IMR-90 (cell line): Measurements from ENCODE around the gene GABRB3. TPM values are rescaled to one million over a fixed set of nuclear protein-coding genes. Genes with fewer than 3 reads are reported as not detected.

Experiments
- ATAC-seq: fragments of 200-7000 bp; cut with Tn5 transposase; 2 replicates; pipeline ENCODE4 v1.9.1; 2020; ENCODE audit warnings: low read depth, mild to moderate bottlenecking, moderate library complexity
- BruUV-seq: library from RNA; stranded (reverse); fragments of 400-500 nt; replicated peaks from 2 replicates; lab custom pipeline; 2021; lab: Mats Ljungman, UMichigan
- CTCF ChIA-PET: fragments of 300-600 bp; formaldehyde crosslinking; extraction: SDS; loops from one replicate; lab custom pipeline; 2021; ENCODE audit warnings: antibody characterized with exemption; lab: Yijun Ruan, JAX
- POLR2A ChIA-PET: fragments of 300-600 bp; sonication (Branson Sonifier 250); formaldehyde crosslinking; loops from one replicate; lab custom pipeline; 2022; ENCODE audit warnings: antibody characterized with exemption; ENCODE audit not compliant: unreplicated experiment; lab: Charles Lee
- DNase-seq: peaks from one replicate; pipeline ENCODE4 v3.0.0; 2013
- H2AFZ ChIP-seq: replicated peaks from 2 replicates; pipeline ENCODE3; 2013; ENCODE audit warnings: low read length, mild to moderate bottlenecking; ENCODE audit not compliant: poor library complexity
- H2AK5ac ChIP-seq: 2 replicates; pipeline ENCODE4 v1.6.1; 2013; ENCODE audit warnings: low read depth, low read length, inconsistent platforms
- H2AK9ac ChIP-seq: replicated peaks from 2 replicates; pipeline ENCODE3; 2013; ENCODE audit warnings: mild to moderate bottlenecking, low read depth, low read length, moderate library complexity; ENCODE audit not compliant: poor library complexity
- H2BK120ac ChIP-seq: 2 replicates; pipeline ENCODE4 v1.6.1; 2013; ENCODE audit warnings: low read depth, low read length, inconsistent platforms
- H2BK15ac ChIP-seq: 3 replicates; pipeline ENCODE4 v1.6.1; 2013; ENCODE audit warnings: low read depth, low read length, inconsistent platforms
- H2BK20ac ChIP-seq: 2 replicates; pipeline ENCODE4 v1.6.1; 2013; ENCODE audit warnings: low read depth, mild to moderate bottlenecking, inconsistent platforms, low read length, moderate library complexity
- H2BK5ac ChIP-seq: 2 replicates; pipeline ENCODE4 v1.6.1; 2013; ENCODE audit warnings: mild to moderate bottlenecking, low read depth, low read length, inconsistent platforms; ENCODE audit not compliant: poor library complexity, severe bottlenecking
- H3K14ac ChIP-seq: replicated peaks from 2 replicates; pipeline ENCODE4 v1.6.1; 2013; ENCODE audit warnings: low read depth, low read length, inconsistent platforms
- H3K18ac ChIP-seq: 2 replicates; pipeline ENCODE4 v1.6.1; 2013; ENCODE audit warnings: low read depth, low read length, control low read depth
- H3K23ac ChIP-seq: 2 replicates; pipeline ENCODE4 v1.6.1; 2013; ENCODE audit warnings: low read depth, low read length, inconsistent platforms
- H3K27ac ChIP-seq: 2 replicates; pipeline ENCODE4 v1.5.1; 2013; ENCODE audit warnings: mild to moderate bottlenecking, control low read depth, low read length; ENCODE audit not compliant: insufficient read depth
- H3K27me3 ChIP-seq: 2 replicates; pipeline ENCODE4 v1.6.1; 2013; ENCODE audit warnings: low read length; ENCODE audit not compliant: control insufficient read depth, insufficient read depth
- H3K36me3 ChIP-seq: 2 replicates; pipeline ENCODE4 v1.6.1; 2013; ENCODE audit warnings: low read length, mixed read lengths; ENCODE audit not compliant: control insufficient read depth, insufficient read depth
- H3K4ac ChIP-seq: 2 replicates; pipeline ENCODE4 v1.6.1; 2013; ENCODE audit warnings: low read depth, low read length, inconsistent platforms
- H3K4me1 ChIP-seq: 2 replicates; pipeline ENCODE4 v1.6.1; 2013; ENCODE audit warnings: low read length, mixed read lengths; ENCODE audit not compliant: control insufficient read depth, insufficient read depth
- H3K4me2 ChIP-seq: 2 replicates; pipeline ENCODE4 v1.6.1; 2013; ENCODE audit warnings: low read depth, mild to moderate bottlenecking, control low read depth, low read length, moderate library complexity
- H3K4me3 ChIP-seq: 2 replicates; pipeline ENCODE4 v1.5.1; 2013; ENCODE audit warnings: low read depth, mild to moderate bottlenecking, control low read depth, low read length, moderate library complexity; ENCODE audit not compliant: insufficient read depth
- H3K56ac ChIP-seq: 2 replicates; pipeline ENCODE4 v1.6.1; 2013; ENCODE audit warnings: low read length, inconsistent platforms; ENCODE audit not compliant: insufficient read depth; ENCODE audit errors: extremely low read depth
- H3K79me1 ChIP-seq, 2 experiments: 2 replicates each; pipeline ENCODE4 v1.6.1; 2013; ENCODE audit warnings: low read length in 2 of 2, inconsistent platforms in 1 of 2, low read depth in 1 of 2
- H3K9ac ChIP-seq: 2 replicates; pipeline ENCODE4 v1.6.1; 2013; ENCODE audit warnings: low read depth, low read length, control low read depth
- H3K9me1 ChIP-seq: 2 replicates; pipeline ENCODE4 v1.6.1; 2013; ENCODE audit warnings: low read length, inconsistent platforms; ENCODE audit not compliant: insufficient read depth
- H3K9me3 ChIP-seq: 2 replicates; pipeline ENCODE4 v1.6.1; 2013; ENCODE audit warnings: low read length; ENCODE audit not compliant: control insufficient read depth, insufficient read depth
- H4K20me1 ChIP-seq: 2 replicates; pipeline ENCODE4 v1.6.1; 2013; ENCODE audit warnings: low read length, inconsistent platforms; ENCODE audit not compliant: insufficient read depth
- H4K5ac ChIP-seq: 2 replicates; pipeline ENCODE4 v1.6.1; 2013; ENCODE audit warnings: mild to moderate bottlenecking, low read depth, low read length, control low read depth
- H4K8ac ChIP-seq, 2 experiments: 2 replicates each; pipeline ENCODE4 v1.6.1; 2013; ENCODE audit warnings: low read depth in 2 of 2, low read length in 2 of 2, control low read depth in 1 of 2, inconsistent platforms in 1 of 2
- H4K91ac ChIP-seq: 2 replicates; pipeline ENCODE4 v1.6.1; 2013; ENCODE audit warnings: low read depth, low read length, inconsistent platforms; ENCODE audit not compliant: insufficient read depth
- MAZ ChIP-seq: IDR thresholded peaks from 2 replicates; pipeline ENCODE4 v1.6.1; 2012; ENCODE audit warnings: low read depth, mild to moderate bottlenecking, low read length, improper control_type of control experiment, moderate library complexity, borderline replicate concordance
- WGBS, 2 experiments: methylation state at CpG; one replicate each; pipeline versions ENCODE4 v1.1.5 to v1.1.7; 2013; ENCODE audit warnings: missing lambda C conversion rate in 2 of 2; ENCODE audit not compliant: insufficient read length in 1 of 2; ENCODE audit errors: extremely low coverage in 2 of 2; 5-methylcytosine and 5-hydroxymethylcytosine counted together
- dilution Hi-C: fragments of 300-500 bp; cut with HindIII; formaldehyde crosslinking; loops from one replicate; pipeline ENCODE4 v1.14.3; 2018; ENCODE audit warnings: low sequenced_read_pairs; ENCODE audit not compliant: unreplicated experiment
- in situ Hi-C: fragments of 300-500 bp; cut with MboI; formaldehyde crosslinking; loops from 3 replicates; pipeline ENCODE4 v1.14.3; 2019; ENCODE audit warnings: low sequenced_read_pairs, inconsistent platforms, mixed read lengths
- intact Hi-C: fragments of 100-400 bp; cut with micrococcal nuclease; formaldehyde crosslinking; loops from 2 replicates; pipeline ENCODE4 v1.10.0; 2022
- polyA plus RNA-seq, 3 experiments: library from polyadenylated mRNA; depleted of rRNA; stranded (reverse); fragments of >200 nt; gene quantifications; 2 replicates each; pipeline ENCODE4 v1.2.3, GENCODE V29; 2012; ENCODE audit warnings: low replicate concordance in 1 of 3
- total RNA-seq: library from RNA; depleted of rRNA; stranded (reverse); fragments of >200 nt; gene quantifications from 2 replicates; pipeline ENCODE4 v1.2.3, GENCODE V29; 2012

Gene GABRB3
- total and polyA plus RNA-seq, 2 of the 4 experiments (the other 2 are of a cell fraction): 0.36 to 0.54 TPM

GRCh38 chr15:26656080-26656479 is 116.8 kb downstream of the GABRB3 start:
- H2AFZ ChIP-seq: no peak overlapping the region
- H3K4me2 ChIP-seq: no peak overlapping the region
- H2BK5ac ChIP-seq: no peak overlapping the region
- no peak overlapping the region for H4K8ac ChIP-seq
- ChIA-PET POLR2A (no interaction called here), CTCF (no interaction called here)
- H3K9ac ChIP-seq: no peak overlapping the region
- TF ChIP-seq MAZ: no peak
- H2BK120ac ChIP-seq: no peak overlapping the region
- no peaks in the 10 kb centered on the region for H3K9me1 ChIP-seq
- H3K4me3 ChIP-seq: no peak overlapping the region
- no peak overlapping the region for H3K4ac ChIP-seq
- no peaks in the 10 kb centered on the region for H3K36me3 ChIP-seq
- no peaks in the 10 kb centered on the region for H3K27me3 ChIP-seq
- H3K4me1 ChIP-seq: no peaks in the 10 kb centered on the region
- H2BK15ac ChIP-seq: no peak overlapping the region
- H3K27ac ChIP-seq: no peak overlapping the region
- no peak overlapping the region for H3K14ac ChIP-seq
- in situ Hi-C loops: no loop called here
- no peak overlapping the region for H3K23ac ChIP-seq
- no peak overlapping the region for H3K56ac ChIP-seq
- no peak overlapping the region for H4K91ac ChIP-seq
- H2BK20ac ChIP-seq: no peak overlapping the region
- no peaks in the 10 kb centered on the region for H4K20me1 ChIP-seq
- WGBS, 2 experiments: 29% methylated on average over 1 of the region's 6 CpGs; no CpG with 5 or more reads in 1 of the 2 experiments
- no peaks in the 10 kb centered on the region for H3K79me1 ChIP-seq
- no peak overlapping the region for H2AK5ac ChIP-seq
- no peak for DNase-seq
- dilution Hi-C loops: no loop called here
- H3K18ac ChIP-seq: no peak overlapping the region
- no peak for ATAC-seq
- no peak overlapping the region for H2AK9ac ChIP-seq
- no peak overlapping the region for H4K5ac ChIP-seq
- peaks cover 14% of the 10 kb centered on the region for H3K9me3 ChIP-seq
- intact Hi-C loops: no loop called here
- no TSS peak for BruUV-seq
